Activated CD8-positive, alpha-beta T cell treated with anti-CD3 and anti-CD28 coated beads for 36 hours (primary cell): ENCODE results near the gene COL12A1. TPM values are rescaled to one million over a fixed set of nuclear protein-coding genes. Genes with fewer than 3 reads are reported as not detected.

Source experiments
- ATAC-seq: fragments of 200-7000 bp; cut with Tn5 transposase; one replicate; pipeline ENCODE4 v1.10.0; 2021; ENCODE audit warnings: mild to moderate bottlenecking, moderate library complexity
- CTCF ChIA-PET: fragments of 350-600 bp; sonication (Branson Sonifier 250); formaldehyde crosslinking; loops from one replicate; lab custom pipeline; 2021; ENCODE audit warnings: antibody characterized with exemption; lab: Charles Lee
- POLR2A ChIA-PET: fragments of 350-600 bp; sonication (Branson Sonifier 250); formaldehyde crosslinking; loops from one replicate; lab custom pipeline; 2021; ENCODE audit warnings: antibody characterized with exemption; lab: Charles Lee
- DNase-seq: peaks from one replicate; pipeline ENCODE4 v3.0.0-alpha.2; 2020
- H3K27ac Mint-ChIP-seq: one replicate; pipeline ENCODE4 v1.8.0; 2021; ENCODE audit warnings: mild to moderate bottlenecking, mixed read lengths
- H3K27me3 Mint-ChIP-seq: one replicate; pipeline ENCODE4 v1.8.0; 2021; ENCODE audit warnings: mixed read lengths
- H3K36me3 Mint-ChIP-seq: one replicate; pipeline ENCODE4 v1.8.0; 2021; ENCODE audit warnings: low read depth, mixed read lengths
- H3K4me1 Mint-ChIP-seq: one replicate; pipeline ENCODE4 v1.8.0; 2021; ENCODE audit warnings: low read depth, mixed read lengths
- H3K4me3 Mint-ChIP-seq: one replicate; pipeline ENCODE4 v1.8.0; 2021; ENCODE audit warnings: mild to moderate bottlenecking, moderate library complexity, mixed read lengths
- H3K9me3 Mint-ChIP-seq: one replicate; pipeline ENCODE4 v1.8.0; 2021; ENCODE audit warnings: mixed read lengths
- CTCF ChIP-seq: fragments of 200-600 bp; IDR thresholded peaks from one replicate; pipeline ENCODE4 v1.8.0; 2022; ENCODE audit warnings: antibody characterized with exemption, mild to moderate bottlenecking
- intact Hi-C: fragments of 100-400 bp; cut with micrococcal nuclease; formaldehyde crosslinking; loops from one replicate; pipeline ENCODE4 v1.10.0; 2022
- total RNA-seq, 2 experiments: library from RNA; stranded (reverse); gene quantifications; one replicate each; pipeline ENCODE4 v1.2.3, GENCODE V29; 2021

The COL12A1 gene
- total RNA-seq, 2 experiments from 2014 or later, result 0.09 TPM; not detected in 1

- no peak overlapping the region for H3K27ac Mint-ChIP-seq
- H3K27me3 Mint-ChIP-seq, result no peaks in the 10 kb centered on the region
- no peaks in the 10 kb centered on the region for H3K4me1 Mint-ChIP-seq
- CTCF ChIA-PET, result no interaction called here
- DNase-seq (no peak), ATAC-seq (no peak)
- intact Hi-C loops, result no loop called here
- no peak overlapping the region for H3K4me3 Mint-ChIP-seq
- H3K36me3 Mint-ChIP-seq, result no peaks in the 10 kb centered on the region
- H3K9me3 Mint-ChIP-seq, result no peaks in the 10 kb centered on the region
- POLR2A ChIA-PET, result no interaction called here
- TF ChIP-seq CTCF, result no peak
Observed at GRCh38 chr6:75106426-75106825, 99.4 kb downstream of the COL12A1 start.

DNA sequence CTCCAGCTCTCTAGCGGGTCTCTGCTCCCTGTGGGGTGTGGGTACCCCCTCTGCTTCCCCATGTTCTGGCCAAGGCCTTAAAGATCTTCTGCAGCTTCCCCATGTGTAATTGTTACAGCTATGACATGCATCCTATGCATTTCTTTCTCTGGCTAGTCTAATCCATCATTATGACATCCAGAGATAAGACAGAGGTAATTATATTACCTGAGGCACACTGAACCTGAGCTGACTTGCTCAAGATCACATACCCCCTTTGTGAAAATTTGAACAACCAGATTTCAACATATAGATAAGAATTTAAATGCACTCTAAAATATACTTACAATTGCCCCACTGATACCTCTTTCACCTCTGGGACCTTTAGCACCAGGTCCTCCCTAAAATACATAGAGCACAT is 102.4 kb downstream of the COL12A1 start:
- Mint-ChIP-seq H3K27ac (no peak overlapping the region), H3K4me3 (no peak overlapping the region), H3K9me3 (no peaks in the 10 kb centered on the region), H3K4me1 (no peaks in the 10 kb centered on the region), H3K27me3 (no peaks in the 10 kb centered on the region), H3K36me3 (no peaks in the 10 kb centered on the region)
- ChIA-PET CTCF (interaction anchor here (1.3 kb wide), 1 partner anchor 108 kb away, joined by 4 read pairs; no protein-coding TSS in a partner anchor), POLR2A (no interaction called here)
- intact Hi-C loops, result no loop called here
- DNase-seq (no peak), ATAC-seq (no peak)
- no peak for TF ChIP-seq CTCF

GRCh38 chr6:75102301-75102700 is 103.6 kb downstream of the COL12A1 start:
- DNase-seq (no peak), ATAC-seq (no peak)
- no peak overlapping the region for H3K4me3 Mint-ChIP-seq
- no peaks in the 10 kb centered on the region for H3K9me3 Mint-ChIP-seq
- H3K27me3 Mint-ChIP-seq, result no peaks in the 10 kb centered on the region
- H3K36me3 Mint-ChIP-seq, result no peaks in the 10 kb centered on the region
- no peak overlapping the region for H3K27ac Mint-ChIP-seq
- POLR2A ChIA-PET, result no interaction called here
- intact Hi-C loops, result no loop called here
- CTCF ChIA-PET, result interaction anchor here (1.3 kb wide), 1 partner anchor 109 kb away, joined by 4 read pairs; no protein-coding TSS in a partner anchor
- TF ChIP-seq CTCF, result no peak
- H3K4me1 Mint-ChIP-seq, result no peaks in the 10 kb centered on the region

GRCh38 chr6:75101896-75102295 is 104.0 kb downstream of the COL12A1 start:
- H3K27ac Mint-ChIP-seq, result no peak overlapping the region
- no peak for ATAC-seq
- DNase-seq, result no peak
- no peak overlapping the region for H3K4me3 Mint-ChIP-seq
- ChIA-PET POLR2A (no interaction called here), CTCF (interaction anchor here (1.7 kb wide), 1 partner anchor 107 kb away, joined by 3 read pairs; no protein-coding TSS in a partner anchor)
- no peaks in the 10 kb centered on the region for H3K36me3 Mint-ChIP-seq
- H3K27me3 Mint-ChIP-seq, result no peaks in the 10 kb centered on the region
- no peak for TF ChIP-seq CTCF
- H3K9me3 Mint-ChIP-seq, result no peaks in the 10 kb centered on the region
- no peaks in the 10 kb centered on the region for H3K4me1 Mint-ChIP-seq
- intact Hi-C loops, result no loop called here

GRCh38 chr6:75098709-75099108 is 107.1 kb downstream of the COL12A1 start:
- intact Hi-C loops, result no loop called here
- no peaks in the 10 kb centered on the region for H3K36me3 Mint-ChIP-seq
- TF ChIP-seq CTCF, result no peak
- no peak overlapping the region for H3K27ac Mint-ChIP-seq
- CTCF ChIA-PET, result no interaction called here
- H3K4me1 Mint-ChIP-seq, result no peaks in the 10 kb centered on the region
- POLR2A ChIA-PET, result no interaction called here
- no peak overlapping the region for H3K4me3 Mint-ChIP-seq
- DNase-seq, result no peak
- no peak for ATAC-seq
- no peaks in the 10 kb centered on the region for H3K27me3 Mint-ChIP-seq
- H3K9me3 Mint-ChIP-seq, result no peaks in the 10 kb centered on the region
